ENCODE results near the gene DNAH2. TPM values are rescaled to one million over a fixed set of nuclear protein-coding genes. Genes with fewer than 3 reads are reported as not detected.

Gene DNAH2
- total and polyA plus RNA-seq, 2 of the 13 experiments (the other 11 are each of a cell fraction or from before 2014, with no cell fraction given) = not detected

- TF ChIP-seq ZBTB40 (IDR thresholded peaks at IDR 0.05) (no peak), ZBTB40 (CRISPR knock-in tag; IDR thresholded peaks at IDR 0.05) (0 out of 2 replicates have a peak, but pooled peaks have one; percentile 36), SCMH1 (CRISPR knock-in tag; IDR thresholded peaks at IDR 0.05; ENCODE audit: borderline replicate concordance) (no peak), ZNF276 (CRISPR knock-in tag; IDR thresholded peaks at IDR 0.05; ENCODE audit: low read depth) (no peak), NFATC3 (CRISPR knock-in tag; IDR thresholded peaks at IDR 0.05) (no peak), SRSF9 (IDR thresholded peaks at IDR 0.05; ENCODE audit: borderline replicate concordance, insufficient read depth, low read depth, low read length, poor library complexity, severe bottlenecking) (no peak), GMEB1 (CRISPR knock-in tag; IDR thresholded peaks at IDR 0.05; ENCODE audit: borderline replicate concordance) (no peak), AGO1 (IDR thresholded peaks at IDR 0.05; ENCODE audit: low read depth, low read length, poor library complexity, severe bottlenecking) (peak; percentile 71), NFKBIZ (CRISPR knock-in tag; IDR thresholded peaks at IDR 0.05) (no peak), KMT2B (CRISPR knock-in tag; IDR thresholded peaks at IDR 0.05) (no peak), CREB1 (IDR thresholded peaks at IDR 0.05) (no peak), CREB1 (CRISPR knock-in tag; IDR thresholded peaks at IDR 0.05) (no peak), ZNF879 (CRISPR knock-in tag; IDR thresholded peaks at IDR 0.05) (no peak), ZNF451 (CRISPR knock-in tag; IDR thresholded peaks at IDR 0.05) (0 out of 2 replicates have a peak, but pooled peaks have one; percentile 5), NCOR1 (IDR thresholded peaks at IDR 0.05; ENCODE audit: borderline replicate concordance, low read length) (peak; percentile 24; the same call in 1 of the 2 replicates), CC2D1A (CRISPR knock-in tag; IDR thresholded peaks at IDR 0.05) (no peak), PHF8 (CRISPR knock-in tag; IDR thresholded peaks at IDR 0.05) (peak; percentile 64), SP1 (IDR thresholded peaks at IDR 0.05) (no peak), SP1 (CRISPR knock-in tag; IDR thresholded peaks at IDR 0.05) (no peak; the same call in none of the 2 replicates), ZNF678 (CRISPR knock-in tag; IDR thresholded peaks at IDR 0.05) (no peak)
Observed at GRCh38 chr17:7841915-7842379, 124.4 kb downstream of the DNAH2 start (continued).
